K562 (cell line): ENCODE results near the gene ZNF689. TPM values are rescaled to one million over a fixed set of nuclear protein-coding genes. Genes with fewer than 3 reads are reported as not detected.

Source experiments
- BRD4 ChIP-seq: fragments of 200-600 bp; sonication (generic); IDR thresholded peaks from 2 replicates; pipeline ENCODE4 v1.6.1; 2017; ENCODE audit warnings: inconsistent platforms
- CTBP1 ChIP-seq: fragments of 450-650 bp; IDR thresholded peaks from 2 replicates; pipeline ENCODE4 v1.6.1; 2016; ENCODE audit warnings: borderline replicate concordance
- GTF2F1 ChIP-seq: IDR thresholded peaks from 2 replicates; pipeline ENCODE4 v1.6.1; 2011; ENCODE audit warnings: low read depth, low read length, improper control_type of control experiment
- HCFC1 ChIP-seq: IDR thresholded peaks from 2 replicates; pipeline ENCODE4 v1.6.1; 2012; ENCODE audit warnings: low read depth, low read length, improper control_type of control experiment
- JUND ChIP-seq, 2 experiments: IDR thresholded peaks; 2 replicates in 1 of 2; 3 replicates in 1 of 2; pipeline ENCODE4 v1.6.1; 2011; ENCODE audit warnings: borderline replicate concordance in 2 of 2, low read depth in 2 of 2, low read length in 2 of 2, improper control_type of control experiment in 1 of 2, missing biosample characterization in 1 of 2, missing genetic modification characterization in 1 of 2, missing genetic modification reagents in 1 of 2
- NCOA2 ChIP-seq, 2 experiments: fragments of 450-650 bp; IDR thresholded peaks; 2 replicates each; pipeline ENCODE4 v1.6.1; 2018; ENCODE audit warnings: mild to moderate bottlenecking in 2 of 2, moderate library complexity in 1 of 2; ENCODE audit not compliant: partially characterized antibody in 2 of 2
- NR1H2 ChIP-seq: sonication (generic); formaldehyde crosslinking; IDR thresholded peaks from 2 replicates; pipeline ENCODE4 v1.4.0; 2020; ENCODE audit warnings: mild to moderate bottlenecking, missing genetic modification reagents
- ZBTB7A ChIP-seq: IDR thresholded peaks from 2 replicates; pipeline ENCODE4 v1.6.1; 2011; ENCODE audit warnings: low read depth, mild to moderate bottlenecking, low read length, moderate library complexity, borderline replicate concordance; ENCODE audit not compliant: control insufficient read depth
- ZNF24 ChIP-seq: fragments of 450-650 bp; IDR thresholded peaks from 2 replicates; pipeline ENCODE4 v1.6.1; 2016
- ZNF282 ChIP-seq: sonication (generic); formaldehyde crosslinking; IDR thresholded peaks from 2 replicates; pipeline ENCODE4 v1.8.1; 2023; ENCODE audit warnings: missing genetic modification reagents
- polyA plus RNA-seq, 8 experiments: library from polyadenylated mRNA; depleted of rRNA in 4 of 8; stranded (reverse) in 5 of 8; unstranded in 3 of 8; fragments of >200 nt; fragmentation: Nextera tagmentation in 2 of 8; fragmentation: Illumina TruSeq in 1 of 8; extraction: Ambion mirVana in 2 of 8; extraction: Trizol in 1 of 8; gene quantifications; 2 replicates each; pipeline versions ENCODE4 v1.2.1 to v1.2.3, GENCODE V29; 2011 to 2014; ENCODE audit warnings: inconsistent platforms in 1 of 8, missing spikeins in 1 of 8
- total RNA-seq, 7 experiments: library from RNA; depleted of rRNA in 6 of 7; stranded (reverse); fragments of >200 nt in 6 of 7; fragmentation: Illumina TruSeq in 2 of 7; extraction: Trizol in 2 of 7; gene quantifications; 2 replicates each; pipeline versions ENCODE4 v1.2.1 to v1.2.3, GENCODE V29; 2011 to 2021; ENCODE audit warnings: low replicate concordance in 1 of 7
- TF ChIP-seq, protein P1 (sequence below): sonication (generic); formaldehyde crosslinking; IDR thresholded peaks from 2 replicates; pipeline ENCODE4 v1.8.0; 2022; ENCODE audit warnings: mild to moderate bottlenecking, missing genetic modification reagents
- TF ChIP-seq, protein P2 (sequence below): fragments of 150-350 bp; conservative IDR thresholded peaks from 2 replicates; pipeline ENCODE4 v1.6.1; 2014; ENCODE audit warnings: low read length
- TF ChIP-seq, protein P3 (sequence below): sonication (generic); formaldehyde crosslinking; IDR thresholded peaks from 2 replicates; pipeline ENCODE4 v1.8.0; 2022; ENCODE audit warnings: missing genetic modification reagents, mild to moderate bottlenecking, moderate library complexity, borderline replicate concordance
- TF ChIP-seq, protein P4 (sequence below): fragments of 250-450 bp; sonication (Bioruptor Pico); IDR thresholded peaks from 2 replicates; pipeline ENCODE4 v1.8.0; 2022; ENCODE audit warnings: inconsistent platforms
- TF ChIP-seq, protein P5 (sequence below), 2 experiments: fragments of 450-650 bp; IDR thresholded peaks; 2 replicates each; pipeline ENCODE4 v1.6.1; 2018; ENCODE audit warnings: mild to moderate bottlenecking in 2 of 2, low read depth in 1 of 2; ENCODE audit not compliant: partially characterized antibody in 2 of 2

The ZNF689 gene
- total and polyA plus RNA-seq, 9 of the 15 experiments (the other 6 are each of a cell fraction or from before 2014, with no cell fraction given): 5.4 to 15.4 (median 10.8) TPM

DNA sequence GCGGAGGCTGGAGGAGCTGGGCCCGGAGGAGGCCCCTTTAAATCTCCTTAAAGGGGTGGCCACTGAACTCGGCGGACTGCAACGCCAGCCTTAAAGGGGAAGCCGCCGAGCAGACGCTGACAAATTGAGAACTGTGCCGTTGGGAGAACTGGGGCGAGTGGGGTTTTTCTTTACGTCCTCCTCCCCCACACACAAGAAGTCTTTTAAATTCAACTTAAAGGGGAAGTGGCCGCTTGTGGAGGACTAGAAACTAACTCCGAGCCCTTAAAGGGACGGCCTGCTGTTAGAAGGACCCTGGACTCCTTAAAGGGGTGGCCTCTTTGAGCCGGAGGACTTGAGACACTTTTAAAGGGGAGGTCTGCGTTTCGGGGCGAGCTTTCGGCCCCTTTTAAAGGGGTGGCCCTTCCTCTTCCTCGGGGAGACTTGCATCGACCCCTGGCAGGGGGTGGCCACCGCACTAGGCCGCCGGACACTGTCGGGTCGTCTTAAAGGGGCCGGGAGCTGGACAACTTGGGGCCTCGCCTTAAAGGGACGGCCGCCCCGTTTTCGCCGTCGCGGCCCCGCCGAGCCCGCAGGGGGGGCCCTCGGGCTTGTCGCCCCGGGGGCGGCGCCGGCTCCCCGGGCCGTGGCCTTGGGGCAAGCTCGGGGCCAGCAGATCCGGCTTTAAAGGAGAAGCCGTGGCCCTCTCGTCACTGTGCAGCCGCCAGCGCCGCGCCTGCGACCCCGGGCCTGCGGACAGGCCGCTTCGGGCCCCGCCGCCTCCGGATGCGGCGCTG lies 48.7 kb upstream of the ZNF689 start (continued):
- TF ChIP-seq, protein P1, sequence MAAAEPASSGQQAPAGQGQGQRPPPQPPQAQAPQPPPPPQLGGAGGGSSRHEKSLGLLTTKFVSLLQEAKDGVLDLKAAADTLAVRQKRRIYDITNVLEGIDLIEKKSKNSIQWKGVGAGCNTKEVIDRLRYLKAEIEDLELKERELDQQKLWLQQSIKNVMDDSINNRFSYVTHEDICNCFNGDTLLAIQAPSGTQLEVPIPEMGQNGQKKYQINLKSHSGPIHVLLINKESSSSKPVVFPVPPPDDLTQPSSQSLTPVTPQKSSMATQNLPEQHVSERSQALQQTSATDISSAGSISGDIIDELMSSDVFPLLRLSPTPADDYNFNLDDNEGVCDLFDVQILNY (CRISPR knock-in tag): no peak
- TF ChIP-seq ZBTB7A: peak; percentile 63; the same call in 1 of the 2 replicates
- TF ChIP-seq, protein P2, sequence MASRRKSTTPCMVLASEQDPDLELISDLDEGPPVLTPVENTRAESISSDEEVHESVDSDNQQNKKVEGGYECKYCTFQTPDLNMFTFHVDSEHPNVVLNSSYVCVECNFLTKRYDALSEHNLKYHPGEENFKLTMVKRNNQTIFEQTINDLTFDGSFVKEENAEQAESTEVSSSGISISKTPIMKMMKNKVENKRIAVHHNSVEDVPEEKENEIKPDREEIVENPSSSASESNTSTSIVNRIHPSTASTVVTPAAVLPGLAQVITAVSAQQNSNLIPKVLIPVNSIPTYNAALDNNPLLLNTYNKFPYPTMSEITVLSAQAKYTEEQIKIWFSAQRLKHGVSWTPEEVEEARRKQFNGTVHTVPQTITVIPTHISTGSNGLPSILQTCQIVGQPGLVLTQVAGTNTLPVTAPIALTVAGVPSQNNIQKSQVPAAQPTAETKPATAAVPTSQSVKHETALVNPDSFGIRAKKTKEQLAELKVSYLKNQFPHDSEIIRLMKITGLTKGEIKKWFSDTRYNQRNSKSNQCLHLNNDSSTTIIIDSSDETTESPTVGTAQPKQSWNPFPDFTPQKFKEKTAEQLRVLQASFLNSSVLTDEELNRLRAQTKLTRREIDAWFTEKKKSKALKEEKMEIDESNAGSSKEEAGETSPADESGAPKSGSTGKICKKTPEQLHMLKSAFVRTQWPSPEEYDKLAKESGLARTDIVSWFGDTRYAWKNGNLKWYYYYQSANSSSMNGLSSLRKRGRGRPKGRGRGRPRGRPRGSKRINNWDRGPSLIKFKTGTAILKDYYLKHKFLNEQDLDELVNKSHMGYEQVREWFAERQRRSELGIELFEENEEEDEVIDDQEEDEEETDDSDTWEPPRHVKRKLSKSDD: 0 out of 2 replicates have a peak, but pooled peaks have one; percentile 63
- no peak for TF ChIP-seq NR1H2 (CRISPR knock-in tag)
- TF ChIP-seq CTBP1: peak; percentile 38
- 0 out of 2 replicates have a peak, but pooled peaks have one; percentile 6 for TF ChIP-seq ZNF24
- TF ChIP-seq, protein P3, sequence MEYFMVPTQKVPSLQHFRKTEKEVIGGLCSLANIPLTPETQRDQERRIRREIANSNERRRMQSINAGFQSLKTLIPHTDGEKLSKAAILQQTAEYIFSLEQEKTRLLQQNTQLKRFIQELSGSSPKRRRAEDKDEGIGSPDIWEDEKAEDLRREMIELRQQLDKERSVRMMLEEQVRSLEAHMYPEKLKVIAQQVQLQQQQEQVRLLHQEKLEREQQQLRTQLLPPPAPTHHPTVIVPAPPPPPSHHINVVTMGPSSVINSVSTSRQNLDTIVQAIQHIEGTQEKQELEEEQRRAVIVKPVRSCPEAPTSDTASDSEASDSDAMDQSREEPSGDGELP (CRISPR knock-in tag): peak; percentile 42; the same call in 1 of the 2 replicates
- peak; percentile 35; the same call in 1 of the 2 replicates for TF ChIP-seq HCFC1
- no peak for TF ChIP-seq NCOA2 (IDR thresholded peaks at IDR 0.05; ENCODE audit: partially characterized antibody in 2 of 2)
- peak; percentile 1; the same call in 1 of the 2 replicates for TF ChIP-seq JUND (IDR thresholded peaks at IDR 0.05; ENCODE audit: borderline replicate concordance, low read depth, low read length)
- no peak for TF ChIP-seq JUND (tag; IDR thresholded peaks at IDR 0.05; ENCODE audit: borderline replicate concordance, low read depth, low read length)
- TF ChIP-seq GTF2F1: 0 out of 2 replicates have a peak, but pooled peaks have one; percentile 38
- TF ChIP-seq, protein P4, sequence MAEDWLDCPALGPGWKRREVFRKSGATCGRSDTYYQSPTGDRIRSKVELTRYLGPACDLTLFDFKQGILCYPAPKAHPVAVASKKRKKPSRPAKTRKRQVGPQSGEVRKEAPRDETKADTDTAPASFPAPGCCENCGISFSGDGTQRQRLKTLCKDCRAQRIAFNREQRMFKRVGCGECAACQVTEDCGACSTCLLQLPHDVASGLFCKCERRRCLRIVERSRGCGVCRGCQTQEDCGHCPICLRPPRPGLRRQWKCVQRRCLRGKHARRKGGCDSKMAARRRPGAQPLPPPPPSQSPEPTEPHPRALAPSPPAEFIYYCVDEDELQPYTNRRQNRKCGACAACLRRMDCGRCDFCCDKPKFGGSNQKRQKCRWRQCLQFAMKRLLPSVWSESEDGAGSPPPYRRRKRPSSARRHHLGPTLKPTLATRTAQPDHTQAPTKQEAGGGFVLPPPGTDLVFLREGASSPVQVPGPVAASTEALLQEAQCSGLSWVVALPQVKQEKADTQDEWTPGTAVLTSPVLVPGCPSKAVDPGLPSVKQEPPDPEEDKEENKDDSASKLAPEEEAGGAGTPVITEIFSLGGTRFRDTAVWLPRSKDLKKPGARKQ (CRISPR knock-in tag): no peak
- TF ChIP-seq, protein P5, sequence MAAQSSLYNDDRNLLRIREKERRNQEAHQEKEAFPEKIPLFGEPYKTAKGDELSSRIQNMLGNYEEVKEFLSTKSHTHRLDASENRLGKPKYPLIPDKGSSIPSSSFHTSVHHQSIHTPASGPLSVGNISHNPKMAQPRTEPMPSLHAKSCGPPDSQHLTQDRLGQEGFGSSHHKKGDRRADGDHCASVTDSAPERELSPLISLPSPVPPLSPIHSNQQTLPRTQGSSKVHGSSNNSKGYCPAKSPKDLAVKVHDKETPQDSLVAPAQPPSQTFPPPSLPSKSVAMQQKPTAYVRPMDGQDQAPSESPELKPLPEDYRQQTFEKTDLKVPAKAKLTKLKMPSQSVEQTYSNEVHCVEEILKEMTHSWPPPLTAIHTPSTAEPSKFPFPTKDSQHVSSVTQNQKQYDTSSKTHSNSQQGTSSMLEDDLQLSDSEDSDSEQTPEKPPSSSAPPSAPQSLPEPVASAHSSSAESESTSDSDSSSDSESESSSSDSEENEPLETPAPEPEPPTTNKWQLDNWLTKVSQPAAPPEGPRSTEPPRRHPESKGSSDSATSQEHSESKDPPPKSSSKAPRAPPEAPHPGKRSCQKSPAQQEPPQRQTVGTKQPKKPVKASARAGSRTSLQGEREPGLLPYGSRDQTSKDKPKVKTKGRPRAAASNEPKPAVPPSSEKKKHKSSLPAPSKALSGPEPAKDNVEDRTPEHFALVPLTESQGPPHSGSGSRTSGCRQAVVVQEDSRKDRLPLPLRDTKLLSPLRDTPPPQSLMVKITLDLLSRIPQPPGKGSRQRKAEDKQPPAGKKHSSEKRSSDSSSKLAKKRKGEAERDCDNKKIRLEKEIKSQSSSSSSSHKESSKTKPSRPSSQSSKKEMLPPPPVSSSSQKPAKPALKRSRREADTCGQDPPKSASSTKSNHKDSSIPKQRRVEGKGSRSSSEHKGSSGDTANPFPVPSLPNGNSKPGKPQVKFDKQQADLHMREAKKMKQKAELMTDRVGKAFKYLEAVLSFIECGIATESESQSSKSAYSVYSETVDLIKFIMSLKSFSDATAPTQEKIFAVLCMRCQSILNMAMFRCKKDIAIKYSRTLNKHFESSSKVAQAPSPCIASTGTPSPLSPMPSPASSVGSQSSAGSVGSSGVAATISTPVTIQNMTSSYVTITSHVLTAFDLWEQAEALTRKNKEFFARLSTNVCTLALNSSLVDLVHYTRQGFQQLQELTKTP (IDR thresholded peaks at IDR 0.05; ENCODE audit: low read depth in 1 of 2, partially characterized antibody in 2 of 2): peak in 1 of 2 experiments; percentile 24
- TF ChIP-seq ZNF282 (CRISPR knock-in tag): no peak
- 0 out of 2 replicates have a peak, but pooled peaks have one; percentile 57 for TF ChIP-seq BRD4
